Ramos (cell line): ENCODE results near the gene MAGEB2.
"Not testable (repeated sequence)": the region's sequence is repeated elsewhere in the genome, so short reads cannot be mapped to it uniquely, and the experiment has no call there.

Experiments used
- in situ Hi-C: fragments of 300-500 bp; cut with MboI; formaldehyde crosslinking; loops from one replicate; pipeline ENCODE4 v1.14.3; 2022; ENCODE audit warnings: low sequenced_read_pairs; ENCODE audit not compliant: unreplicated experiment

Gene MAGEB2

DNA sequence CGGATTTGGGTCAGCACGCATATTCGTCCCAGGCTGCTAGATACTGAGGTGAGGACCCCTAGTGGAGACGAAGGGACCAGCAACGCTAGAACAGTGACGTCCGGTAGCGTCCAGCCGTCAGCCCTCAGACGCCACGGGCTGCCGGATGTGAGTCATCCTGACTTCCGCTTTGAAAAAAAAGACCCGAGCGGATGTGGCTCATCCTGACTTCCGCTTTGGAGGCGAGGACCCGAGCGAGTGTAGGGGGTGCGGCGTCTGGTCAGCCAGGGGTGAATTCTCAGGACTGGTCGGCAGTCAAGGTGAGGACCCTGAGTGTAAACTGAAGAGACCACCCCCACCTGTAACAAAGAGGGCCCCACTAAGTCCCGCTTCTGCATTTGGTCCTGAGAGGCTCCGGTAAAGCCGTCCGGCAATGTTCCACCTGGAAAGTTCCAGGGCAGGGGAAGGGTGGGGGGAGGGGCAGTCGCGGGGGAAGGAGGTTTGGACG lies at the start of gene MAGEB2:
Gene MAGEB2, plus strand, starts transcription at position 207 of the 487 bp plus-strand sequence. CDS start 3,018 bp downstream, outside the sequence.
- in situ Hi-C loops: no loop called here

DNA sequence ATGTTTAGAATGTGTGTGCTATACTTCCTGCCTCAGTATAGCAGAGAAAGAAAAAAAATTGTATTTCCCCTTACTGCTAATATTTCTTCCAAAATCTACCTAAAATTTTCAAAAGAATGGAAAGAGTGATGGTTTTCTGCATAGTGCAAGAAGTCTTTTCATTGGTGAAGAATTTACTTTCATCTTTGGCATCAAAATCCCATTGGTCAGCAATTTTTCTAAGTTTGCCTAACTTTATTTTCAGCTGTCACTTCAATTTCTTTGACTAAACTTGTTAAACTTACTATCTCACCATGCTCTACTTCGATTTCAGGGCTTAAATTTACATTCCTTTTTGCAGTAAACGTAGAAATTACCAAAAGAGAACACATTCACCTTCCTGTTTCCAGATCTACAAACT lies 44.5 kb upstream of the MAGEB2 start:
- in situ Hi-C loops: no loop called here

DNA sequence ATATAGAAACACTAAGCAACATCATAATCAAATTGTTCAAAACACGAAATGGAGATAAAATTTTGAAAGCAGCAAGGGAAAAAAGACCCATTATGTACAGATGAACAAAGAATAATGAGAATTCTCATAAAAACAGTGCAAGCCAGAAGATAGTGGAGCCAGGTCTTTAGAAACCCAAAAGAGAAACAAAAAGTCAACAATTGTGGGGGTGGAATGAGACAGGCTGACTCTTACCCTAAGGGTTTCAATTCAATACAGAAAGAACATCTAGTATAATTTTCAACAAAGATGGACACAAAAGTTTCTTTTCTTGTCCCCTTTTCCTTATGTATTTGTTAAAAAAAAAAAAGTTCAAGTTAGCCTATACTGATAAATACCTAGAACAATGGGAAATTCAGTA lies 34.0 kb upstream of the MAGEB2 start:
- in situ Hi-C loops: no loop called here

GRCh38 chrX:30183554-30183953 lies 31.8 kb upstream of the MAGEB2 start:
- in situ Hi-C loops: no loop called here

- in situ Hi-C loops: no loop called here
Measured at GRCh38 chrX:30190426-30190825, 24.9 kb upstream of the MAGEB2 start.

GRCh38 chrX:30193910-30194309 lies 21.5 kb upstream of the MAGEB2 start:
- in situ Hi-C loops: not testable (repeated sequence)

DNA sequence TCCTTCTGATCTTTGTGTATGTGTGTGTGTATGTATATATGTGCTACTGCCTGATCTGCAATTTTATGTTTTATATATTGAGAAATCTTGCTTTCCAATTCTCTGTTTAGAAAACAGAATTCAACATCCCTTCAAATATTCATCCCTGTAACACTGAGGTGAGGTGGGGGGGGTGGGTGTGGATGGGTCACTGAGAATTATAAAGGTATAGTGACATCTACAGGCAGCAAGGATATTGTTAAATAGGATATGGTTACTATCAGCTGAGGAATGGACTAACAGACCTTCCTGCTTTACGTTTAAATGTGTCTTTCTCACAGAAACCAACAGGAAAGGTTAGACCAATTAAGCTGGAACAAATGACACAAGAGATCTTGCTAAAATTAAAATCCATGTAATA lies 19.0 kb upstream of the MAGEB2 start:
- in situ Hi-C loops: no loop called here

DNA sequence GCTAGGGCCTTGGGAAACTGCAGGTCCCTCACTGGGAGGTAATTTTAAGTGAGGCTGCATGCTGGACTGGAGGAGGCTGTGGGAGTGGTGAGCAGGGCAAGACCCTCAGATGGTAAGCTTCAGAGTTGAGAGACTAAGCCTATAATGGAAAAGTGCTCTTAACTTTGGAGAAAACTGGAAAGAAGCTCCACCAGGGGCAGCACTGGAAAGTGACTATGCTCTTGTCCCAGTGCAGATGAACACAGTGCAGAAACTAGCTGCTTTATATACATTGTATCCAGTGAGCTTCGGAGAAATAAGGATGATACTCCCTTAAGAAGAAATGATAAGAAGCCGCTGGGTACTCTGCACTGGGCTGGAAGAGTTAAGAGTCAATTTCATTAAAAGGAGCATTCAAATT lies 3.2 kb upstream of the MAGEB2 start:
- in situ Hi-C loops: no loop called here

DNA sequence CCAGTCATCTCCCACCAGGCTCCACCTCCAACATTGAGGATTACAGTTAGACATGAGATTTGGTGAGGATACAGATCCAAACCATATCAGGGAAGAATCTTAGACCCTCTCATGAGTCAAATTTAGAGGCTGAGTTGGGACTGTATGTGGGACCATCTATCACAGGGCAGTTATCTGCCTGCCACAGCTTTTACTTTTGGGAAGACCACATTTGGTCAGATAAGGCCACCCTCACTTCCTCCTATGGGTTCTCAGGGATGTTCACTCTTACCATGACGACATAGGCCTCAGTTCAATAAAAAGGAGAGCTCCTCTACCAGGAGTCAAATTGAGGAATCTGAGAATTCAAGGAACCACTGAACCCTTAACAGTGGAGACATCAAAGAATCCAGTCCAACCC lies 2.1 kb downstream of the MAGEB2 start:
- in situ Hi-C loops: no loop called here

- in situ Hi-C loops: no loop called here
Measured at GRCh38 chrX:30219372-30219771, 4.0 kb downstream of the MAGEB2 start.

GRCh38 chrX:30220661-30221060 lies 5.3 kb downstream of the MAGEB2 start:
- in situ Hi-C loops: no loop called here

DNA sequence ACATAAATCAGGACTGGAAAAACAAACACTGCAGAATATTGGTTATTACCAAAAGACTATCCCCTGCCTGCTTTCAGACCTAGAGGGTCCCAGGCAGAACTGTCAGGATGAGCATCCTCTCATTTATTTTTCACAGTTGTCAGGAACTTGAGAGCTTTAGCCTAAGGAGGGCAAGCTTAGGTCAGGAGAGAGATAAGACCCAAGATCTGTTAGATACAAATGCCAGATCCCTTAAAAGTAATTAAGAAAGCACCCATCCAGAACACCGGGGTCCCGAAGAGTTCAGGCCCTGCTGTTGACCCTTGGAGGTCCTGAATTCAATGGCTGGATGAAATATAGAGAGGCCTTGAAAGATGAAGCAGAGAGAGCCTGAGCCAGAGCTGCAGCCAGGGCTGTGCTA lies 9.2 kb downstream of the MAGEB2 start:
- in situ Hi-C loops: no loop called here

- in situ Hi-C loops: no loop called here
Measured at GRCh38 chrX:30228526-30228925, 13.2 kb downstream of the MAGEB2 start.

- in situ Hi-C loops: no loop called here
Measured at GRCh38 chrX:30230395-30230794, 15.0 kb downstream of the MAGEB2 start, which contains the start of gene MAGEB3. TSS of gene MAGEB3 (plus strand) at chrX:30230657. CDS start at chrX:30235925, 5,268 bp downstream.

DNA sequence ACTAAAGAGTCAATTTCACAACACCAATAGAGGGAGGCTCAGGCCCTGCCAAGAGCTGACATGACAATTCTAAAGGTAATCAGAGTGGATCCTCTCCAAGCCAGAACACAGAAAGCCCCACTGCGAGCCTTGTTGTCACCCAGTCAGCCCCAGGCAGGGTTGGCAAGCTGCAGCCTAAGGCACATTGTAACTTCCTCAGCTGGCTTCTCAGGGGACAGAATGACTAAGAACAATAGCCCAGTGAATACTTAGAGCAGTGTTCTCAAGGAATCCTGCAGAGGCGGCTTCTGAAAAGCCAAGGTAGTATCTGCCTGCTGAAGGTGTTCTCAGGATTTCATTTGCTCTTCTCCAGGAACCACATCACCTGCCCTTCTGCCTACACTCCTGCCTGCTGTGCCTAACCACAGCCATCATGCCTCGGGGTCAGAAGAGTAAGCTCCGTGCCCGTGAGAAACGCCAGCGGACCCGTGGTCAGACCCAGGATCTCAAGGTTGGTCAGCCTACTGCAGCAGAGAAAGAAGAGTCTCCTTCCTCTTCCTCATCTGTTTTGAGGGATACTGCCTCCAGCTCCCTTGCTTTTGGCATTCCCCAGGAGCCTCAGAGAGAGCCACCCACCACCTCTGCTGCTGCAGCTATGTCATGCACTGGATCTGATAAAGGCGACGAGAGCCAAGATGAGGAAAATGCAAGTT lies 26.5 kb downstream of the MAGEB2 start, which contains the start of gene MAGEB4:
Gene MAGEB4, plus strand, starts transcription at position 277 of the 692 bp plus-strand sequence. Its CDS starts 136 bp downstream, at position 413.
- in situ Hi-C loops: no loop called here

DNA sequence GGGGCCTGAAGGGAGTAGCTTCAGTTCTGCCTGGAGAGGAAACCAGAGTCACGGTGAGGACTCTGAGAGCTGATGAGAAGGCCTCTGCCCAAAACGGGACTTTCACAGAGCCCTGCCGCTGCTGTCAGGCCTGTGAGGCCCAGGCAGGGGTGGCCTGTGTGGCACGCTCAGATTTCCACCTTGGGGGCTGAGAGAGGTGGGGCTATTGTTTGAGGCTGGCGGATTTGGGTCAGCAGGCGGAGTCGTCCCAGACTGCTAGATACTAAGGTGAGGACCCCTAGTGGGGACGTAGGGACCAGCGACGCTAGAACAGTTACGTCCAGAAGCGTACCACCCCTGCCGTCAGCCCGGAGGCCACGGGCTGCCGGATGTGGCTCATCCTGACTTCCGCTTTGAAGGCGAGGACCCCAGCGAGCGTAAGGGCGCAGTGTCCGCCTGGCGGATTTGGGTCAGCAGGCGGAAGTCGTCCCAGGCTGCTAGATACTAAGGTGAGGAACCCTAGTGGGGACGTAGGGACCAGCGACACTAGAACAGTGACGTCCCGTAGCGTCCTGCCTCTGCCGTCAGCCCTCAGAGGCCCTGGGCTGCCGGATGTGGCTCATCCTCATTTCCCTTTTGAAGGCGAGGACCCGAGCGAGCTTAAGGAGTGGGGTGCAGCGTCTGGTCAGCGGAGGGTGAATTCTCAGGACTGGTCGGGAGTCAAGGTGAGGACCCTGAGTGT lies 31.6 kb downstream of the MAGEB2 start, which contains the start of gene MAGEB1:
Gene MAGEB1, plus strand, starts transcription at position 378 of the 721 bp plus-strand sequence. CDS start 3,348 bp downstream, outside the sequence.
- in situ Hi-C loops: no loop called here

DNA sequence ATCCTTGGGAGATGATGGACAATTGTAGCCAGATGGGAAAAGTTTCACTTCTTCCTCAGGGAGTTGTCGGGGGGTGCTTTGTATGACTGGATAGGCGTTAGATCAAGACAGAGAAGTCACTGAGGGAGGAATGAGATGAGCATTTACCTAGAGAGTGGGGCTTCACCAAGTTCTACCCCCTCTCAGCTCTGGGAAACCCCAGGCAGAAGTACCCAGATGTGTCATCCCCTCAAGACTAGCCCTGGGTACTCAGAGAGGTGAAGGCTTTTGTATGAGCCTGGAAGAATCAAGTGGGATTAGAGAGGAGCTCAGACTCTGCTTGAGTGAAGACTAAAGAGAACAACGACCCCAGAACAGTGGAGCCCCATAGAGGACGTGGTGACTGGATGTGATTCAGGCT lies 33.5 kb downstream of the MAGEB2 start:
- in situ Hi-C loops: no loop called here

GRCh38 chrX:30253257-30253656 lies 37.9 kb downstream of the MAGEB2 start:
- in situ Hi-C loops: no loop called here

DNA sequence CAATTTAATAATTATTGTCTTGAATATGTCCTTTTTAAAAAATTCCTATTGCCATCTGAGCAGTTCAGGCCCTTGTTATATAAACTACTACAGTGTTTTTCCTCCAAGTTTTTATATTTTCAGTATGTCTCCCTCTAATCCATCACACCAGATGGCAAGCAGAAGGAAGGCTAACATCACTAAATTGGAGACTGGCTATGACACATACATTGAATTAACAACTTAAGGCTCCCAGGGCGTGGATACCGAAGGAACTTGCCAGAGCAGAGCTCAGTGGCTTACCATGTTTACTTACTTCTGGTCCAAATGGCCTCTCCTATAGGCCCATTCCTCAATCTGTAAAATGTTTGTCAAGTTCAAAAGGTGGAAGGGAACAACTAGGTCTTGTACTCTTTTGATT lies 44.6 kb downstream of the MAGEB2 start:
- in situ Hi-C loops: no loop called here

DNA sequence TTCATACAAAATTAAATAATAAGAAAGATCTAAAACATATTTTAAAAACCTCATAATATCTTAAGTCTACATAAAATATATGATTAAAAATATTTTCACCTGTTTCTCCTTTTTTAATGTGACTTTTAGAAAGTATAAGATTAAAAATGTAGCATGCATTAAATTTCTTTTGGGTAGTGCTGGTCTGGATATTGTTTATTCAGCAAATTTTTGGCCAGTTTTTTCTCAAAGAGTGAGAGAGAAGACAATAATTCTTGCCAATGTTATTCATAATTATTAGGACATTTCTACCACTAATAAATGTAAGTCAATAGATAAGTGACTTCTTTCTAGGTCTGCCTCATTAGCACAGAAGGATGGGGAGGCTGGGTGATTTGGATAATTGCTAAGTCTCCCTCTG lies 45.6 kb downstream of the MAGEB2 start:
- in situ Hi-C loops: no loop called here

- in situ Hi-C loops: no loop called here
Measured at GRCh38 chrX:30262763-30263162, 47.4 kb downstream of the MAGEB2 start.
